GM11168 (cell line): Measurements from ENCODE around the gene MICU1.
"Not testable (repeated sequence)": the region's sequence is repeated elsewhere in the genome, so short reads cannot be mapped to it uniquely, and the experiment has no call there.

Experiments
- in situ Hi-C: fragments of 300-500 bp; cut with MboI; formaldehyde crosslinking; loops from one replicate; pipeline ENCODE4 v1.12.0; 2022; ENCODE audit warnings: low sequenced_read_pairs; ENCODE audit not compliant: unreplicated experiment

The MICU1 gene

DNA sequence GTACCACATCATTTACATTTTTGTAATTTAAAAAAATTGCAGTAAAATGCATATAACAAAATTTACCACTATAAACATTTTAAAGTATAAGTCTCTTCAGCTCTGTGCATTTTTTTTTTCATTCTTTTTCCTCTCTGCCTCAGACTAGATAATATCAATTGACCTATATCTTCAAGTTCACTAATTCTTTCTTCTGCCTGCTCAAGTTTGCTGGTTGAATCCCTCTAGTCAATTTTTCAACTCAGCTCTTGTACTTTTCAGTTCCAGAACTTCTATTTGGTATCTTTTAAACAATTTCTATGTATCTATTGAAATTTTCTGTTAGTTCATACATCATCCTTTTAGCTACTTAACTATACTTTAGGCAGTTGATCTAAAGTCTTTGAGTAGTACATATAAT, 112.0 kb downstream of the MICU1 start:
- in situ Hi-C loops, result no loop called here

DNA sequence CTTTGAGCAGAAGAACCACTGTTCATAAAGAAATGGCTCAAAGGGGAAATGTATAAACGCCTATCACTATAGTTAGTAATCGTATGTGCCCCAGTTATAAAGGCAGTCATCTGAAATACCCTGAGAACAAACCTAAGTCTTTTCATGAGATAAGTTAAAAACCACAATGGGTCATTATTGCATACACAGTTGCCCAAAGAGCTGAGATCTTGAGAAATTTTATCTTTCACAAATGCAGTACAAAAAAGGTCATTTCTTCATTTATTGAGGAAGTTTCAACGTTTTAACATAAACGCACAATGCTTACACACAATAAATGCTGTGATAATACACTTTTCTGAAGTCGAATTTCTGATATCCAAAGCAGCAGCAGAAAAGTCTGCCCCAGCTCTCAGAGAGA, 114.4 kb downstream of the MICU1 start:
- in situ Hi-C loops, result no loop called here

DNA sequence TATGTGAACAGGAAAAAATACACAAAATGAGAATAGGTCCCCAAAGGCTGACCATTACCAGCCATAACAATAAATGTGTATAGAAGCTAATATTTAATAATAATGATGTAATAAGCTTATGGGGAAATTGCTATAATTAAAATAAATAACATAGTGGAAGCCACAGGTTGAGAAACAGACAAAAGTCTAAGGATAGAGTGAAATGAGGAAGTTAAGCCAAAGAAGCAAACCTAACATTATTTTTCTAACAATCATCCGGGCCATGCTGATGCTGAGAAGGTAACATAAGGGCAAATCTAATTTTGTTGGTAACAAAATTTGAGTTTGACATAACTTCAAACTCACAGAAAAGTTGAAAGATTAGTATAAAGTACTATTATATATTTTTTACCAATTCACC, 115.9 kb downstream of the MICU1 start:
- in situ Hi-C loops, result no loop called here

DNA sequence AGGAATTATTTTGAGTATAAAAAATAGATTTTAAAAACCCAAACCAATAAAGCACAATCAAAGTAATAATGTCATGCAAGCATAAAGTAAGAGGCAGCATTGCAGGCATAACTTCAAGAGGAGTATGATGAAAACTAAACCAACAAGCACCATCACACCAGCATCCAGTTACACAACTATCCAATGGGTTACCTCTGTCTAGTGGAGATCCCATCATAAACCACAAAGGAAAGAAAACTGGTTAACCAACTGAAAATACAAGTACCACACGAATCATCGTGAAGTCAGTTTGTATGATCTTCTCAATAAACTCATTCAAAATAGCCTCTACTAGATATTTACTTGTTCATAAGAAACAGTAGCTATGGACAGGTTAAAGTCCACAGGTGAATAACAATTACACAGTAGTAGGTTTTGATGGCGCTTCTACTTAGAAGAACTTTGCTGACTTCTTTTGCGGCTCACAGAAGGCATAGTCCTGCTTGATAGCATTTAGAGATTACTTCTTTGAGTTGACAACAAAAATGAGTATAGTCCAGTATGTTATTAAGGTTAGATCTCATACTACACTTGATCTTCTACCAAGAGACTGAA, 116.6 kb downstream of the MICU1 start:
- in situ Hi-C loops, result no loop called here

DNA sequence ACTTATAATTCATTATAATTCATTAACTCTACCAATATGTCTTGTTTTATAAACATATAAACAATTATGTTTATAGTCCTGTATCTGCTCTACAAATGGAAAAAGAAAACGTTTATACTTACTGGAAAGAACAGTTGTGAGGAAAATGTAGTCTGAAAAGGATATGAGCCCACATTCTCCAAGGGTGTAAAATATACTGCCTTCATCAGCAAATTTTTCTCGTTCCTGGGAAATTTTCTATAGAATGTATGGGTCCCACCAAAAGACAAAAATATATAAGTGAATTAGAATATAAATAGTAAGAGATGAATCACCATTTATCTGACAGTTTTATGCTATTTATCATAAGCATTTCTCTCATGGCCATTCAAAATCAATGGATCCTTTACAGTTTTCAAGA, 117.8 kb downstream of the MICU1 start:
- in situ Hi-C loops, result no loop called here

DNA sequence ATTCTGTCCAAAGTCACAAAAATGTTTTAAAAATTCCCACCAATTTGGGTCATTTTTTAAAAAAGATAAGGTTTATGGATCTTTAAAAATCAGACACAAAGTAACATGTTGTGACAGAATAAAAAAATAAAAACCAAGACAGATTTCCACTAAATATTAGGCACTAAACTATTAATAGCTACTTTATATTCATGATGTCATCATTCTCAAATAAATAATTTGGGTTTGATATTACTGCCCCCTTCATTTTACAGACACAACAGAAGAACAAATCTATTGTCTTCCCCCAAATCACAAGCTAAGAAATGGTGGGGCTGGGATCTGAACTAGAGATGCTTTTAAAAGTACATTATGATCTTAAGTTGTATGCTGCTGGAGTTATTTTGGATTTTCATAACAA, 119.4 kb downstream of the MICU1 start:
- in situ Hi-C loops, result no loop called here

DNA sequence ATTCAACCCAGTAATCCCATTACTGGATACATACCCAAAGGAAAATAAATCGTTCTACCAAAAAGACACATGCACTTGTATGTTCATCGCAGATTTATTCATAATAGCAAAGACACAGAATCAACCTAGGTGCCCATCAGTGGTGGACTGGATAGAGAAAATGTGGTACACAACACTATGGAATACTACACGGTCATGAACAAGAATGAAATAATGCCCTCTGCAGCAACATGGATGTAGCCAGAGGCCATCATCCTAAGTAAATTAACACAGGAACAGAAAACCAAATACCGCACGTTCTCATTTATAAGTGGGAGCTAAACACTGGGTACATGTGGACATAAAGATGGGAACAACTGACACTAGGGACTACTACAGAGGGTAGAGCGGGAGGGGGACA, 120.4 kb downstream of the MICU1 start:
- in situ Hi-C loops, result no loop called here

DNA sequence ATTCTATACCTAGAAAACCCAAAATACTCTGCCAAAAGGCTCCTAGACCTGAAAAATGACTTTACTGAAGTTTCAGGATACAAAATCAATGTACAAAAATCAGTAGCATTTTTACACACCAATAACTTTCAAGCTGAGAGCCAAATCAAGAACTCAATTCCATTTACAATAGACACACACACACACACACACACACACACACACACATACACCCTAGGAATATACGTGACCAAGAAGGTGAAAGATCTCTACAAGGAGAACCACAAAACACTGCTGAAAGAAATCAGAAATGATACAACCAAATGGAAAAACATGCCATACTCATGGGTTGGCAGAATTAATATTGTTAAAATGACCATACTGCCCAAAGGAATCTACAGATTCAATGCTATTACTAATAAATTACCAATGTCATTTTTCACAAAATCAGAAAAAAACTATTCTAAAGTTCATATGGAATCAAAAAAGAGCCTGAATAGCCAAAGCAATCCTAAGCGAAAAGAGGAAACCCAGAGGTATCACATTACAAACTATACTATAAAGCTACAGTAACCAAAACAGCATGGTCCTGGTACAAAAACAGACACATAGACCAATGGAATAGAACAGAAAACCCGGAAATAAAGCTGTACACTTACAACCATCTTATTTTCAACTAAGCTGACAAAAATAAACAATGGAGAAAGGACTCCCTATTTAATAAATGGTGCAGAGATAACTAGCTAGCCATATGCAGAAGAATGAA, 122.0 kb downstream of the MICU1 start:
- in situ Hi-C loops, result no loop called here

DNA sequence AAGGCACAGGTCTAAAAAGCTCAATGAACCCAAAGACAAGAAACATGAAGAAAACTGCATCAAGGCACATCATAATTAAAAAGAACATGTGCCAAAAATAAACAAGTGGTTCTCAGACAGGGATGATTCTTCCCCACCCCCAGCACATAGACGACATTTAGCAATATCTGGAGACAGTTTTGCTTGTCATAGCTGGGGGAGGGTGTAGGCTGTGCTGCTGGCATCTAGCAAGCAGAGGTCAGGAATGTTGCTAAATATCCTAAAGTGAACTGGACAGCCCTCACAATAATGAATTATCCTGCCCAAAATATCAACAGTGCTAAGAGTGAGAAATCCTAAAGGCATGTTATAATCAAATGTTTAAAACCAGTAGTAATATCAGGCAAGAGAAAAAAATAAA, 122.6 kb downstream of the MICU1 start:
- in situ Hi-C loops, result no loop called here

DNA sequence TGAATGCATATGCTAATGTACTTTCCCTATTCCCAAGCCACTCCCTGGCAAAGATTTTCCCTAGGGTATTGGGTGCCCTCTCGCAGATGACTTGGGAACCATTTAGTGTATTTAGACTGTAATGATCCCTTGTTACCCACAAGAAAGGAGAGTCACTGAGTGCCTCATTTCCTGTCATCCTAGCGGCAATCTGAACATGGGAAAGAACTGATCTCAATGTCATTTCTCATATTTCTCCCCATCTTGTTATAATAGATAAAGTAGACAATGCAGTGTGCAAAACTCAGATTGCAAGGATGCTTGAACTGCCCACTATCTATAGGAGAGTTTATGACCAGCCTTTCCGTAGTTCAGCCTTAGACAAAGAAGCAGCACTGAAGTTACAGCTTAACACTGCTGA, 123.3 kb downstream of the MICU1 start:
- in situ Hi-C loops, result no loop called here

DNA sequence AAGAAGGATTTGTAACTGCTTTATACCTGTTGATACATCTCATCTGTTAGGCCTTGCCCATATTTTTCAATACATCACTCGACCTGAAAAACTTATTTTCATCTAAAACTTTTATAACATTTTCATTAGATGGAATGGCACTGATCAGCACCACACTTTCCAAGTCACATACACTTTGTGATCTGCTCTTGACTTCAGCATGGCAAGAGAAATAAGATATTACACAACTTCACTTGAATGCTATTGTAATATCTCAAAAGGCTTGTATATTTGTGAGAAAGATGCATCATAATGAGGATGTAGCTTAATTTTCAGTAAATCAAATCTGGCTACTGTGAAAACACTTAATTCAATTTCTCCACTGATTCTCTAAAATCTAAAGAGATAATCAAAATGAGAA, 126.2 kb downstream of the MICU1 start:
- in situ Hi-C loops, result no loop called here

DNA sequence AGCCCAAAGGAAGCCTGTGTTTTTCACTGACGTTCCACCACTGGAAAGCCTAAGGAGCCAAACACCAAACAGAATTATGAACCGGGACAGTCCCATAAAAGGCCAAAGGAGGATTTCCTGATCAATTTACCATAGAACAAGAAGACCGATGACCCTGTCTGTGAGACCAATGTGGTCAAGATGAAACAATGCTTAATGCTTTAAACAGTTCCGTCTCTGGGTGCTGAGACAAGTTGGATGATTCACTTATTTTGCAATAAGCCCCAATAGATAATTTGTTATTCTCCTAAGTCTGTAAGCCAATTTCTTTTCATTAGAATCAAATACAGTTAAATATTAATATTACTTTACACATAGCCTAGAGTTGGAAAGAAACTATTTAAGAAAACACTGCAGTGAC, 134.9 kb downstream of the MICU1 start:
- in situ Hi-C loops, result no loop called here

DNA sequence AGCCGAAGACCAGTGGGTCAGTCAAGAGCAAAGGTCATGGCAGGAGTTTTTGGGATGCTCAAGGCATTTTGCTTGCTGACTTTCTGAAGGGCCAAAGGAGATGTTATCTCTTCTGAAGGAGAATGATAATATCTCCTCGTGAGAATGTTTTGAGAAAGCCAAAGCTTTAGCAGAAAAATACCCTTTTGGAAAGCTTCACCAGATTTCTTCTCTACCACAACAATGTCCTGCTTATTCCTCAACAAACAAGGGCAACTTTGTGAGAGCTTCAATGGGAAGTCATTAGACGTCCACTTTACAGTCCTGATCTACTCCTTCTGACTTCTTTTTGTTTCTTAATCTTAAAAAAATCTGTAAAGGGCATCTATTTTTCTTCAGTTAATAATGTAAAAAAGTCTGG, 138.4 kb downstream of the MICU1 start:
- in situ Hi-C loops, result no loop called here

DNA sequence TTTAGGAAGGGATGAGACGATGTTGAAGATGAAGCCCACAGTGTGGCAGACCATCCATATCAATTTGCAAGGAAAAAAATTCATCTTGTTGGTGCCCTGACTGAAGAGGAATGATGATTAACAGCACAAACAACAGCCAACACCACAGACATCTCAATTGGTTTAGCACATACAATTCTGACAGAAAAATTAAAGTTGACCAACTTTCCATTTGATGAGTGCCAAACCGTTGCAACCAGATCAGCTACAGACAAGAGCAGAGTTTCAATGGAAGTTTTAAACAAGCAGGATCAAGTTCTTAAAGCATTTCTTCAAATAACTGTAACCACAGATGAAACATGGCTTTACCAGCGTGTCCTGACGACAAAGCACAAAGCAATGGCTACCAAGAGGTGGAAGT, 138.8 kb downstream of the MICU1 start:
- in situ Hi-C loops, result no loop called here

DNA sequence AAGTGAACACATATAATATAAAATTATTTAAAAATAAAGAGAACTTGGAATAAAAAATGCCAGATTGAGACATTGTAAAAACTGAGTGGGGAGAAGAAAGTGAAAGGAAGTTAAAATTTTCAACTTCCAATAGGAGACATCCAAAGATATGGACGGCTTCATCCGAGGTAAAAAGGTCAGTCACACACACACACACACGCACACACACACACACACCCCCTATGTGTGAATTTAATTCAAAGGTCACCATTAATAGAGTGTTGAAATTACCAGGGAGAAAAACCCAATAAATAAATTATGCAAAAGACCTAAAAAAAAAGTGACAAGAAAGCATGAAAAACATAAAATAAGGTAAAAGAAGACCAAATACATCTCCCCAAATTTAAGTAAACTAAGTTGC, 140.2 kb downstream of the MICU1 start:
- in situ Hi-C loops, result no loop called here

DNA sequence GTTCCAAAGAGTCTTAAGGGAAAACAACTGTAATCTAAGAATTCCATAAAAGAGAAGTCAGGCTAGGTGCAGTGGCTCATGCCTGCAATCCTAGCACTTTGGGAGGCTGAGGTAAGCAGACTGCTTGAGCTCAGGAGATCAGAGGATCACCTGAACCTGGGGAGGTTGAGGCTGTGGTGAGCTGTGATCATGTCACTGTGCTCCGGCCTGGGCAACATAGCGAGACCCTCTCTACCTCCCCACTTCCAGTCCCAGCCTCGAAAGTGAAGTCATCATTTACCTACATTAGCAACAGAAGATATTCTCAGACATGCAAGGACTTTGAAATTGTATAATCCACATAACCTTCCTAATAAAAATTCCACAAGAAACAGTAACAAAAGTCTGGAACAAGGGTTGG, 141.4 kb downstream of the MICU1 start:
- in situ Hi-C loops, result no loop called here

DNA sequence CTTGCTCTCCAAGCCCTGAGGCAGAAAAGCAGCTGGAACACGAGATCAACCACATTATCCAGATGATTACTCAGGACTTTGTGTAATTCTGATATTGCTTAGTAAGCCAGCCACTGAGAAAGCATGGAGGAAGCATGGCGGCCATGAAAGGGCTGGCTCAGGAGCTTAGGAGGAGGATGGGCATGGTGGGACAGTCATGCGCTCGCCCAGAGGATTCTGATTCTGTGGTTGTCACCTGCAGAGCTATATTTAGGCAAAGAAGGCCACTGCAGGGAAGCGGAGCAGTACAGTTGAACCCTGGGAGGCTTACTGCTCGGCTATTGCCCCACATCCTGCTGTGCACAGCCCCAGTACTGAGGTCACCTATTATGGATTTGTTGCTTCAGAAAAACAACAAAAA, 142.4 kb downstream of the MICU1 start:
- in situ Hi-C loops, result no loop called here

DNA sequence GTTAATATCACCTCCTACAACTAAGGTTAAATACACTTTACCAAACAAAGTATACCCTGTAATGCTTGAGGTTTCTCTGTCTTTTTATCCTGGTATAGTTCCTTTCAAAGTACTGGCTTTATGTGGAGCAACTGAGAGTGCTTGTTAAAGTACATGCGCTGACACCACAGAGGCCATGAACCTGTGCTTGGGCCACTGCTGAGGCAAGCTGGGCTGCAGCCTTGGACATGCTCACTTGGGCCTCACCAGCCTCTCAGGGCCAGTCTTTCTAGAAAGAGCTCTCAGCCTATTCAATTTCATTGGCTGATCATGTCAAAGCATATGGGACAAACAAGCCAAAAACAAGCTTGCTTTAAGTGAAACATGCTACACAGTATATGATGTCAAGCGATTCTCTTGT, 145.0 kb downstream of the MICU1 start:
- in situ Hi-C loops, result no loop called here

DNA sequence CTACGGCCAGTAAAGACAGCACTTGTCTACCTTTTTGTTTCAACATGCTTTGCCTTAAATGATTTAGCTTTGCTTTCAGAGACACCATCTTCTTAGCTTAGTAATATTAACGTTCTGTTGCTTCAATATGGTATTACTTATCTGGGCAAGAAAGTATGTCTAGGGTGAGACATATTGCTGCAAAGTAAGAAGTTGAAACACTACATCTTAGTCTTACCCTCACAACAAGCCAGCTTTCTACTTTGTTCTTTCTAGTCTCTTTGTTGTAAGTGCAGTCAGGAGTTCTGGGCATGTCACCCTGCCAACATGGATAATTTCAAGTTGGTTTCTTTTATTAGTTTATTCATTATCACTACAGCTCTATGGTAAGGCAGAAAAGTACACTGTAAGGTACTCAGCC, 148.4 kb downstream of the MICU1 start:
- in situ Hi-C loops, result no loop called here

DNA sequence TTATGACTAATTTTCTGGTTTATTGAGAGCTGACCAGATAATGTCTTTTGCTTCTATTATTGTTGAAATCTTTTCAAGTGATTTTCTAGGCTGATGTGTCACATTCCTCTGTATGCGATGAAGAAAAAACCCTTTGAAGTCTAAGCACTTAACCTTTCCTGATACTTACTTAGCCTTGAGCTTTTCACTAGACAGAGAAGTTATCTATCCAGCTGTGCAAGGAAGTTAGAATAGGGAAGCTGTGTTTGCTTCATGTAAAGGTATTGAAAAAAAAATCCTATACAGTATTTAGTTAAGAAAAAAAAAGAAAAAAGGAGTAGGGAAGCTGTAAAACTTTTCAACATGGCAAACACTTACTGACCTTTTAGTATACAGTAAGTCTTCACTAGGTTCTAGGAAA, 153.6 kb downstream of the MICU1 start:
- in situ Hi-C loops, result no loop called here

DNA sequence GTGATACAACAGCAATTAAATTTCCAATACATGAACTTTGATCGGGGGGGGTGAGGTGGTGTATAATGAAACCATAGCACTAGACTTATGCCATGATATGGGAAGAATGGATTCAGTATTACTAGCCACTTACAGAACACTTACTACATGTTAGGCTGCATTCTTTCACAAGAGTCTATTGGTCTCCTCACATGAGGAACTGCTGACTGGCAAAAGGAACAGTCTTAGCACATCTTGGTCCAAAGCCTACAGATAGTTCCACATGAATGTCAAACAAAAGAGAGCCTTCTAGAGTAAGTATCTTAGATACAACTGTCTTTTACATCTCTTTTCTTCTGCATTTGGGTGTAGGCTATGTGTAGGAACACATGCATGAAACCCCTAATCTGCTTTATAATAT, 155.2 kb downstream of the MICU1 start:
- in situ Hi-C loops, result no loop called here

DNA sequence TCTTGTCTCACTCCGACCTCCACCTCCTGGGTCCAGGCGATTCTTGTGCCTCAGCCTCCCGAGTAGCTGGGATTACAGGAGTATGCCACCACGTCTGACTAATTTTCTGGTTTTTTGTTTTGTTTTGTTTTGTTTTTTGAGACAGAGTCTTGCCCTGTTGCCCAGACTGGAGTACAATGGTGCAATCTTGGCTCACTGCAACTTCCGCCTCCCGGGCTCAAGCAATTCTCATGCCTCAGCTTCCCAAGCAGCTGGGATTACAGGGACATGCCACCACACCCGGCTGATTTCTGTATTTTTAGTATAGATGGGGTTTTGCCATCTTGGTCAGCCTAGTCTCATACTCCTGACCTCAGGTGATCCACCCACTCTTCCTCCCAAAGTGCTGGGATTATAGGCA, 158.8 kb downstream of the MICU1 start:
- in situ Hi-C loops, result not testable (repeated sequence)
